SK-N-SH (cell line): Measurements from ENCODE around the gene ACTA1. TPM values are rescaled to one million over a fixed set of nuclear protein-coding genes. Genes with fewer than 3 reads are reported as not detected.

Experiments used
- CTCF ChIA-PET: fragments of 300-600, 350-600 bp; formaldehyde crosslinking; extraction: SDS; loops from one replicate; lab custom pipeline; 2021; lab: Yijun Ruan, JAX
- POLR2A ChIA-PET: fragments of 350-600 bp; sonication (Branson Sonifier 250); formaldehyde crosslinking; extraction: SDS; loops from one replicate; lab custom pipeline; 2020; ENCODE audit warnings: antibody characterized with exemption, inconsistent platforms; lab: Yijun Ruan, JAX
- DNase-seq: peaks from one replicate; pipeline ENCODE4 v3.0.0; 2012
- H2AFZ ChIP-seq: fragments of 200-600 bp; sonication (generic); 2 replicates; pipeline ENCODE4 v1.8.1; 2016; ENCODE audit warnings: antibody characterized with exemption, mild to moderate bottlenecking, low read depth
- H3F3A ChIP-seq: fragments of 200-600 bp; sonication (generic); replicated peaks from 2 replicates; pipeline ENCODE3; 2016; ENCODE audit warnings: antibody characterized with exemption, mild to moderate bottlenecking; ENCODE audit not compliant: insufficient read depth
- H3K27ac ChIP-seq, 2 experiments: fragments of 200-500 bp in 1 of 2; fragments of 200-600 bp in 1 of 2; sonication (Bioruptor generic) in 1 of 2; sonication (generic), shearing (Covaris generic) in 1 of 2; 2 replicates each; pipeline versions ENCODE4 v1.5.1 to v1.6.1; 2014 to 2016; ENCODE audit warnings: low read depth in 2 of 2, inconsistent platforms in 1 of 2, low read length in 1 of 2, mild to moderate bottlenecking in 1 of 2, mixed read lengths in 1 of 2
- H3K27me3 ChIP-seq: fragments of 200-600 bp; sonication (generic), shearing (Covaris generic); 2 replicates; pipeline ENCODE4 v1.6.1; 2016; ENCODE audit warnings: mixed run types; ENCODE audit not compliant: insufficient read depth
- H3K36me3 ChIP-seq, 2 experiments: fragments of 200-500 bp in 1 of 2; fragments of 200-600 bp in 1 of 2; sonication (Bioruptor generic) in 1 of 2; sonication (generic) in 1 of 2; replicated peaks in 1 of 2; 2 replicates each; pipeline versions ENCODE3 to v1.5.1; 2014 to 2016; ENCODE audit warnings: low read length in 1 of 2, mild to moderate bottlenecking in 1 of 2; ENCODE audit not compliant: insufficient read depth in 2 of 2, control insufficient read depth in 1 of 2
- H3K4me1 ChIP-seq, 2 experiments: fragments of 200-500 bp in 1 of 2; fragments of 200-600 bp in 1 of 2; sonication (Bioruptor generic) in 1 of 2; sonication (generic), shearing (Covaris generic) in 1 of 2; 2 replicates each; pipeline versions ENCODE4 v1.5.1 to v1.6.1; 2014 to 2016; ENCODE audit warnings: low read depth in 1 of 2, low read length in 1 of 2, mixed run types in 1 of 2; ENCODE audit not compliant: insufficient read depth in 2 of 2, control insufficient read depth in 1 of 2
- H3K4me2 ChIP-seq: fragments of 200-600 bp; sonication (generic), shearing (Covaris generic); 2 replicates; pipeline ENCODE4 v1.6.1; 2017; ENCODE audit warnings: mixed run types
- H3K4me3 ChIP-seq, 2 experiments: fragments of 200-500 bp in 1 of 2; fragments of 200-600 bp in 1 of 2; sonication (Bioruptor generic) in 1 of 2; sonication (generic), shearing (Covaris generic) in 1 of 2; 2 replicates each; pipeline versions ENCODE4 v1.5.1 to v1.8.1; 2014 to 2016; ENCODE audit warnings: low read depth in 2 of 2, inconsistent platforms in 1 of 2, low read length in 1 of 2, mild to moderate bottlenecking in 1 of 2, mixed read lengths in 1 of 2, moderate library complexity in 1 of 2
- H3K79me2 ChIP-seq: fragments of 200-600 bp; sonication (generic); 2 replicates; pipeline ENCODE4 v1.8.1; 2017; ENCODE audit warnings: mild to moderate bottlenecking; ENCODE audit not compliant: insufficient read depth
- H3K9ac ChIP-seq: fragments of 200-600 bp; sonication (generic); 2 replicates; pipeline ENCODE4 v1.6.1; 2017; ENCODE audit warnings: mixed run types
- H3K9me2 ChIP-seq: fragments of 200-600 bp; sonication (generic); 2 replicates; pipeline ENCODE4 v1.6.1; 2017; ENCODE audit warnings: mixed run types
- H3K9me3 ChIP-seq: fragments of 200-600 bp; sonication (generic); 2 replicates; pipeline ENCODE4 v1.6.1; 2017; ENCODE audit warnings: mixed run types, mild to moderate bottlenecking, moderate library complexity
- H4K20me1 ChIP-seq: fragments of 200-600 bp; sonication (generic); 2 replicates; pipeline ENCODE4 v1.6.1; 2017; ENCODE audit warnings: mild to moderate bottlenecking, mixed run types; ENCODE audit not compliant: insufficient read depth
- CHD2 ChIP-seq: fragments of 150-350 bp; IDR thresholded peaks from 2 replicates; pipeline ENCODE4 v1.6.1; 2018; ENCODE audit warnings: low read length; ENCODE audit not compliant: partially characterized antibody
- EP300 ChIP-seq, 2 experiments: IDR thresholded peaks; 2 replicates each; pipeline versions ENCODE4 v1.4.0 to v1.6.1; 2012; ENCODE audit warnings: borderline replicate concordance in 1 of 2, low read depth in 1 of 2, low read length in 1 of 2
- FOXJ3 ChIP-seq: sonication (generic); formaldehyde crosslinking; IDR thresholded peaks from 2 replicates; pipeline ENCODE4 v1.5.1; 2020; ENCODE audit warnings: mild to moderate bottlenecking, missing genetic modification reagents
- FOXM1 ChIP-seq: IDR thresholded peaks from 2 replicates; pipeline ENCODE4 v1.4.0; 2012; ENCODE audit warnings: low read depth, mild to moderate bottlenecking
- GABPA ChIP-seq: IDR thresholded peaks from 2 replicates; pipeline ENCODE4 v1.4.0; 2012; ENCODE audit warnings: low read depth, mild to moderate bottlenecking
- GATA2 ChIP-seq: sonication (generic); formaldehyde crosslinking; IDR thresholded peaks from 2 replicates; pipeline ENCODE4 v1.5.0; 2020; ENCODE audit warnings: mild to moderate bottlenecking, missing genetic modification reagents
- IRF3 ChIP-seq: fragments of 150-350 bp; IDR thresholded peaks from 2 replicates; pipeline ENCODE4 v1.6.1; 2016; ENCODE audit warnings: mild to moderate bottlenecking, low read depth, low read length
- JUND ChIP-seq: IDR thresholded peaks from 2 replicates; pipeline ENCODE4 v1.4.0; 2012
- MAX ChIP-seq: IDR thresholded peaks from 2 replicates; pipeline ENCODE4 v1.4.0; 2012; ENCODE audit warnings: low read depth
- NFIC ChIP-seq: IDR thresholded peaks from 2 replicates; pipeline ENCODE4 v1.4.0; 2012; ENCODE audit warnings: borderline replicate concordance
- NRF1 ChIP-seq: IDR thresholded peaks from 2 replicates; pipeline ENCODE4 v1.6.1; 2012; ENCODE audit warnings: low read depth, mild to moderate bottlenecking, low read length
- POLR2AphosphoS5 ChIP-seq: IDR thresholded peaks from 2 replicates; pipeline ENCODE4 v1.6.1; 2012; ENCODE audit warnings: low read depth, low read length
- RFX5 ChIP-seq: IDR thresholded peaks from 2 replicates; pipeline ENCODE4 v1.6.1; 2012; ENCODE audit warnings: mild to moderate bottlenecking, improper control_type of control experiment, low read length
- RXRA ChIP-seq: IDR thresholded peaks from 2 replicates; pipeline ENCODE4 v1.4.0; 2012; ENCODE audit warnings: low read depth, mild to moderate bottlenecking, borderline replicate concordance
- SIN3A ChIP-seq: IDR thresholded peaks from 2 replicates; pipeline ENCODE4 v1.6.1; 2012; ENCODE audit warnings: low read depth, mild to moderate bottlenecking, low read length, moderate library complexity, borderline replicate concordance
- TAF1 ChIP-seq: IDR thresholded peaks from 2 replicates; pipeline ENCODE4 v1.6.1; 2012; ENCODE audit warnings: low read depth, mild to moderate bottlenecking, low read length, moderate library complexity, borderline replicate concordance
- TEAD4 ChIP-seq: IDR thresholded peaks from 2 replicates; pipeline ENCODE4 v1.4.0; 2012; ENCODE audit warnings: mild to moderate bottlenecking, borderline replicate concordance; ENCODE audit not compliant: insufficient read depth
- ZBTB33 ChIP-seq: IDR thresholded peaks from 2 replicates; pipeline ENCODE4 v1.4.0; 2012; ENCODE audit warnings: low read depth, borderline replicate concordance
- WGBS: methylation state at CpG from one replicate; pipeline ENCODE4 v1.1.6; 2017; ENCODE audit warnings: low lambda C conversion rate; 5-methylcytosine and 5-hydroxymethylcytosine counted together
- polyA plus RNA-seq, 3 experiments: library from polyadenylated mRNA; depleted of rRNA; stranded (reverse); fragments of >200 nt; gene quantifications; 2 replicates each; pipeline ENCODE4 v1.2.3, GENCODE V29; 2012

The ACTA1 gene
- polyA plus RNA-seq, 1 of the 3 experiments (the other 2 are of a cell fraction) = 0.21 TPM

GRCh38 chr1:229433364-229434004, 410 bp downstream of the ACTA1 start:
- H2AFZ ChIP-seq = no peak overlapping the region
- DNase-seq = no peak
- no peak overlapping the region for H3K27ac ChIP-seq
- no peaks in the 10 kb centered on the region for H3K27me3 ChIP-seq
- 88% methylated on average over 8 of the region's 19 CpGs for WGBS
- TF ChIP-seq JUND (no peak), FOXJ3 (no peak), NRF1 (no peak), POLR2AphosphoS5 (no peak), TEAD4 (no peak), GABPA (no peak), RXRA (no peak), NFIC (no peak), CHD2 (no peak), SIN3A (no peak), FOXM1 (no peak), MAX (no peak), TAF1 (no peak), GATA2 (no peak), ZBTB33 (no peak), RFX5 (no peak), EP300 (IDR thresholded peaks at IDR 0.05; ENCODE audit: borderline replicate concordance in 1 of 2, low read depth in 1 of 2, low read length in 1 of 2) (no peak), IRF3 (no peak)
- H3K9me3 ChIP-seq = no peaks in the 10 kb centered on the region
- ChIA-PET CTCF (no interaction called here), POLR2A (no interaction called here)
- no peak overlapping the region for H3K9ac ChIP-seq
- H3K4me1 ChIP-seq = peaks cover 0 to 9% of the 10 kb centered on the region in 2 experiments; a peak in 1 of 4 replicates
- no peak overlapping the region for H3K4me3 ChIP-seq
- no peaks in the 10 kb centered on the region for H3F3A ChIP-seq
- no peaks in the 10 kb centered on the region for H4K20me1 ChIP-seq
- no peaks in the 10 kb centered on the region for H3K79me2 ChIP-seq
- H3K4me2 ChIP-seq = no peak overlapping the region
- no peaks in the 10 kb centered on the region for H3K36me3 ChIP-seq
- no peaks in the 10 kb centered on the region for H3K9me2 ChIP-seq
